K562 (cell line): ENCODE results near the gene DLK2. TPM values are rescaled to one million over a fixed set of nuclear protein-coding genes. Genes with fewer than 3 reads are reported as not detected.

Source experiments
- ATAC-seq: fragments of 200-7000 bp; cut with Tn5 transposase; 3 replicates; pipeline ENCODE4 v1.9.1; 2020; ENCODE audit warnings: moderate library complexity
- Bru-seq: library from RNA; stranded (reverse); fragments of 400-500 nt; gene quantifications from one replicate; lab custom pipeline; 2021; lab: Mats Ljungman, UMichigan
- BruChase-seq, 2 experiments: library from RNA; stranded (reverse); fragments of 400-500 nt; gene quantifications; one replicate each; lab custom pipeline; 2021; lab: Mats Ljungman, UMichigan
- BruUV-seq: library from RNA; stranded (reverse); fragments of 400-500 nt; replicated peaks from 2 replicates; lab custom pipeline; 2021; lab: Mats Ljungman, UMichigan
- CTCF ChIA-PET: fragments of 300-600 bp; formaldehyde crosslinking; extraction: SDS; loops from one replicate; lab custom pipeline; 2021; ENCODE audit warnings: low intra/inter-chr PET ratio; lab: Yijun Ruan, JAX
- POLR2A ChIA-PET: fragments of 300-600, 350-650 bp; sonication (Branson Sonifier 250); formaldehyde crosslinking; extraction: SDS; loops from one replicate; lab custom pipeline; 2021; ENCODE audit warnings: antibody characterized with exemption, inconsistent platforms; lab: Yijun Ruan, JAX
- DNase-seq, 4 experiments: peaks; one replicate each; pipeline versions ENCODE4 v3.0.0 to v3.0.0-alpha.2; 2011 to 2018; ENCODE audit warnings: low spot score in 3 of 4, mixed read lengths in 3 of 4; ENCODE audit errors: extremely low read depth in 1 of 4
- FAIRE-seq: peaks from 2 replicates; lab custom pipeline; 2011; peaks lifted over from hg19 to GRCh38; lab: Jason Lieb, UNC
- H2AFZ ChIP-seq: 2 replicates; pipeline ENCODE4 v1.6.0; 2011; ENCODE audit warnings: low read depth, low read length, control low read depth, inconsistent platforms
- H3K27ac ChIP-seq: fragments of 200-600 bp; 3 replicates; pipeline ENCODE4 v1.8.0; 2011; ENCODE audit warnings: low read depth, mild to moderate bottlenecking, control low read depth, inconsistent platforms, low read length, moderate library complexity, mixed read lengths; ENCODE audit errors: extremely low read depth
- H3K27me3 ChIP-seq, 2 experiments: fragments of 300-600 bp in 1 of 2; 2 replicates in 1 of 2; 3 replicates in 1 of 2; pipeline versions ENCODE4 v1.6.0 to v1.8.0; 2011; ENCODE audit warnings: inconsistent platforms in 2 of 2, low read length in 2 of 2, mild to moderate bottlenecking in 1 of 2, mixed read lengths in 1 of 2, moderate library complexity in 1 of 2; ENCODE audit not compliant: control insufficient read depth in 2 of 2, insufficient read depth in 2 of 2
- H3K36me3 ChIP-seq: fragments of 300-600 bp; 3 replicates; pipeline ENCODE4 v1.8.0; 2011; ENCODE audit warnings: mild to moderate bottlenecking, low read length, inconsistent platforms; ENCODE audit not compliant: control insufficient read depth, insufficient read depth
- H3K4me1 ChIP-seq, 2 experiments: fragments of 200-600 bp in 1 of 2; replicated peaks in 1 of 2; 2 replicates in 1 of 2; 3 replicates in 1 of 2; pipeline versions ENCODE4 v1.5.1 to v1.8.0; 2011; ENCODE audit warnings: inconsistent platforms in 2 of 2, low read length in 2 of 2, mild to moderate bottlenecking in 1 of 2, mixed read lengths in 1 of 2, moderate library complexity in 1 of 2; ENCODE audit not compliant: control insufficient read depth in 2 of 2, insufficient read depth in 2 of 2
- H3K4me2 ChIP-seq: 2 replicates; pipeline ENCODE4 v1.6.1; 2011; ENCODE audit warnings: low read length, control low read depth, inconsistent platforms, mixed read lengths; ENCODE audit not compliant: insufficient read depth
- H3K4me3 ChIP-seq: fragments of 200-600 bp; sonication (generic), shearing (Covaris generic); 2 replicates; pipeline ENCODE4 v1.5.1; 2016; ENCODE audit warnings: control low read depth, inconsistent platforms
- H3K79me2 ChIP-seq: fragments of 200-600 bp; 3 replicates; pipeline ENCODE4 v1.8.0; 2011; ENCODE audit warnings: low read length, inconsistent platforms; ENCODE audit not compliant: control insufficient read depth, insufficient read depth
- H3K9ac ChIP-seq, 2 experiments: 2 replicates each; pipeline versions ENCODE4 v1.6.0 to v1.6.1; 2011; ENCODE audit warnings: low read depth in 2 of 2, low read length in 2 of 2, control low read depth in 1 of 2, inconsistent platforms in 1 of 2, mild to moderate bottlenecking in 1 of 2, mixed read lengths in 1 of 2; ENCODE audit not compliant: insufficient read depth in 1 of 2
- H3K9me1 ChIP-seq: one replicate; pipeline ENCODE4 v1.6.0; 2011; ENCODE audit warnings: inconsistent platforms, mild to moderate bottlenecking, low read length, moderate library complexity; ENCODE audit not compliant: control insufficient read depth, insufficient read depth
- H3K9me3 ChIP-seq: replicated peaks from 2 replicates; pipeline ENCODE4 v1.5.1; 2011; ENCODE audit warnings: low read depth, low read length, inconsistent platforms; ENCODE audit not compliant: control insufficient read depth, insufficient read depth
- H4K20me1 ChIP-seq: replicated peaks from 2 replicates; pipeline ENCODE4 v1.6.1; 2011; ENCODE audit warnings: low read length, inconsistent platforms, mixed read lengths; ENCODE audit not compliant: control insufficient read depth, insufficient read depth
- CBFB ChIP-seq: sonication (generic); formaldehyde crosslinking; IDR thresholded peaks from 2 replicates; pipeline ENCODE4 v1.4.0; 2020; ENCODE audit warnings: mild to moderate bottlenecking, missing genetic modification reagents
- EGR1 ChIP-seq: fragments of 450-650 bp; conservative IDR thresholded peaks from 2 replicates; pipeline ENCODE4 v1.6.1; 2017; ENCODE audit warnings: mild to moderate bottlenecking
- FOXK1 ChIP-seq: sonication (generic); formaldehyde crosslinking; IDR thresholded peaks from 2 replicates; pipeline ENCODE4 v1.8.0; 2022; ENCODE audit warnings: missing genetic modification reagents, mild to moderate bottlenecking, borderline replicate concordance
- HDAC1 ChIP-seq, 2 experiments: fragments of 450-650 bp; IDR thresholded peaks; 2 replicates each; pipeline ENCODE4 v1.6.1; 2016 to 2017; ENCODE audit warnings: inconsistent platforms in 1 of 2, mild to moderate bottlenecking in 1 of 2, moderate library complexity in 1 of 2
- ID3 ChIP-seq, 2 experiments: fragments of 250-450 bp in 1 of 2; fragments of 450-650 bp in 1 of 2; sonication (Bioruptor Pico) in 1 of 2; IDR thresholded peaks; 2 replicates each; pipeline versions ENCODE4 v1.6.1 to v1.8.0; 2016 to 2021; ENCODE audit warnings: mild to moderate bottlenecking in 2 of 2, moderate library complexity in 2 of 2, missing compliant biosample characterization in 1 of 2, missing genetic modification characterization in 1 of 2
- NR0B1 ChIP-seq: fragments of 450-650 bp; IDR thresholded peaks from one replicate; pipeline ENCODE4 v1.6.1; 2018; ENCODE audit warnings: mild to moderate bottlenecking, moderate library complexity; ENCODE audit not compliant: partially characterized antibody
- SMAD1 ChIP-seq: fragments of 150-350 bp; IDR thresholded peaks from 2 replicates; pipeline ENCODE4 v1.6.1; 2014; ENCODE audit warnings: low read length, low read depth; ENCODE audit not compliant: partially characterized antibody
- SNIP1 ChIP-seq: fragments of 450-650 bp; IDR thresholded peaks from 2 replicates; pipeline ENCODE4 v1.7.1; 2017; ENCODE audit warnings: low read depth, mild to moderate bottlenecking
- STAT5B ChIP-seq: fragments of 250-450 bp; sonication (Bioruptor Pico); IDR thresholded peaks from 2 replicates; pipeline ENCODE4 v1.8.0; 2021; ENCODE audit warnings: mild to moderate bottlenecking, inconsistent platforms
- ZC3H8 ChIP-seq: fragments of 450-650 bp; IDR thresholded peaks from 2 replicates; pipeline ENCODE4 v1.6.1; 2017
- ZNF324 ChIP-seq: fragments of 250-450 bp; sonication (Bioruptor Pico); IDR thresholded peaks from 2 replicates; pipeline ENCODE4 v1.4.0; 2020; ENCODE audit warnings: mild to moderate bottlenecking
- WGBS: fragments of 100-300 bp; shearing (Covaris generic); methylation state at CpG from one replicate; pipeline ENCODE4 v1.1.6; 2016; ENCODE audit warnings: low coverage, mixed read lengths; ENCODE audit not compliant: insufficient coverage; ENCODE audit errors: missing lambda C conversion rate; 5-methylcytosine and 5-hydroxymethylcytosine counted together
- in situ Hi-C: fragments of 300-500 bp; cut with MboI; formaldehyde crosslinking; loops from 4 replicates; pipeline ENCODE4 v1.15.0; 2018; ENCODE audit warnings: inconsistent platforms, mixed read lengths
- intact Hi-C: fragments of 100-400 bp; cut with micrococcal nuclease; formaldehyde crosslinking; loops from 2 replicates; pipeline ENCODE4 v1.14.2; 2022
- long read RNA-seq, 3 experiments: library from polyadenylated mRNA in 2 of 3; library from RNA in 1 of 3; unstranded in 2 of 3; stranded (forward) in 1 of 3; transcript quantifications; one replicate each; pipeline ENCODE4 v2.0.0, GENCODE V29; 2019 to 2022
- polyA minus RNA-seq, 3 experiments: library from RNA; depleted of rRNA, polyadenylated mRNA; stranded (reverse); fragments of >200 nt; gene quantifications; 2 replicates each; pipeline ENCODE4 v1.2.3, GENCODE V29; 2011
- polyA plus RNA-seq, 8 experiments: library from polyadenylated mRNA; depleted of rRNA in 4 of 8; stranded (reverse) in 5 of 8; unstranded in 3 of 8; fragments of >200 nt; fragmentation: Nextera tagmentation in 2 of 8; fragmentation: Illumina TruSeq in 1 of 8; extraction: Ambion mirVana in 2 of 8; extraction: Trizol in 1 of 8; gene quantifications; 2 replicates each; pipeline versions ENCODE4 v1.2.1 to v1.2.3, GENCODE V29; 2011 to 2014; ENCODE audit warnings: inconsistent platforms in 1 of 8, missing spikeins in 1 of 8
- total RNA-seq, 7 experiments: library from RNA; depleted of rRNA in 6 of 7; stranded (reverse); fragments of >200 nt in 6 of 7; fragmentation: Illumina TruSeq in 2 of 7; extraction: Trizol in 2 of 7; gene quantifications; 2 replicates each; pipeline versions ENCODE4 v1.2.1 to v1.2.3, GENCODE V29; 2011 to 2021; ENCODE audit warnings: low replicate concordance in 1 of 7
- TF ChIP-seq, protein P1 (sequence below): fragments of 200-800 bp; sonication (Bioruptor generic); IDR thresholded peaks from 2 replicates; pipeline ENCODE4 v1.6.1; 2017; ENCODE audit warnings: missing genetic modification characterization, missing compliant biosample characterization

The DLK2 gene
- 0.30 and 1.3 TPM in 2 replicates for total RNA-seq (2011; cell fraction: chromatin; rRNA removed; ENCODE audit: low replicate concordance)
- total RNA-seq (2011; cell fraction: nucleolus; rRNA removed): 2.2 and 3.3 TPM in 2 replicates
- 1.9 and 2.0 TPM in 2 replicates for total RNA-seq (2011; cell fraction: nucleoplasm; rRNA removed)
- 0.23 and 0.29 TPM in 2 replicates for total RNA-seq (2014; rRNA removed)
- not detected in 2 replicates for total RNA-seq (2014; rRNA removed; fragmentation: Illumina TruSeq; extraction: Trizol)
- total RNA-seq (2015; rRNA removed; fragmentation: Illumina TruSeq; extraction: Trizol): 0.11 TPM in 1 of 2 replicates, not detected in the other
- 0.36 and 0.53 TPM in 2 replicates for total RNA-seq (2021)
- 0.35 and 0.74 TPM in 2 replicates for polyA plus RNA-seq (2011; rRNA removed)
- 1.0 and 1.8 TPM in 2 replicates for polyA plus RNA-seq (2011; cell fraction: cytosol; rRNA removed)
- 0.87 and 1.3 TPM in 2 replicates for polyA plus RNA-seq (2011; cell fraction: nucleus; rRNA removed)
- 0.59 and 0.60 TPM in 2 replicates for polyA plus RNA-seq (2012)
- 0.16 and 0.37 TPM in 2 replicates for polyA plus RNA-seq (2014; fragmentation: Illumina TruSeq; extraction: Trizol)
- polyA plus RNA-seq (2014; fragmentation: Nextera tagmentation; extraction: Ambion mirVana): not detected
- polyA plus RNA-seq (2014; rRNA removed): 0.45 and 0.65 TPM in 2 replicates
- polyA minus RNA-seq (2011; rRNA and poly(A)+ RNA removed): 0.25 and 0.27 TPM in 2 replicates
- polyA minus RNA-seq (2011; cell fraction: cytosol; rRNA and poly(A)+ RNA removed): not detected in 2 replicates
- 0.13 and 0.44 TPM in 2 replicates for polyA minus RNA-seq (2011; cell fraction: nucleus; rRNA and poly(A)+ RNA removed)
- Bru-seq, nascent RNA: percentile 21 among the genes with signal in this experiment
- percentile 11 among the genes with signal in this experiment for BruChase-seq, experiment 1, labeled RNA remaining after a 2-hour chase
- BruChase-seq, experiment 2, labeled RNA remaining after a 6-hour chase: not detected
- long read RNA-seq, experiment 1, partial matches to known transcripts: 0 of 1 reads
- long read RNA-seq, experiment 1, other reads (novel, unspliced or antisense): 1 of 1 reads
- long read RNA-seq, experiment 2, partial matches to known transcripts: 0 of 1 reads
- long read RNA-seq, experiment 2, other reads (novel, unspliced or antisense): 0 of 1 reads
- long read RNA-seq, experiment 3, partial matches to known transcripts: 0 of 2 reads
- long read RNA-seq, experiment 3, other reads (novel, unspliced or antisense): 1 of 2 reads

DNA sequence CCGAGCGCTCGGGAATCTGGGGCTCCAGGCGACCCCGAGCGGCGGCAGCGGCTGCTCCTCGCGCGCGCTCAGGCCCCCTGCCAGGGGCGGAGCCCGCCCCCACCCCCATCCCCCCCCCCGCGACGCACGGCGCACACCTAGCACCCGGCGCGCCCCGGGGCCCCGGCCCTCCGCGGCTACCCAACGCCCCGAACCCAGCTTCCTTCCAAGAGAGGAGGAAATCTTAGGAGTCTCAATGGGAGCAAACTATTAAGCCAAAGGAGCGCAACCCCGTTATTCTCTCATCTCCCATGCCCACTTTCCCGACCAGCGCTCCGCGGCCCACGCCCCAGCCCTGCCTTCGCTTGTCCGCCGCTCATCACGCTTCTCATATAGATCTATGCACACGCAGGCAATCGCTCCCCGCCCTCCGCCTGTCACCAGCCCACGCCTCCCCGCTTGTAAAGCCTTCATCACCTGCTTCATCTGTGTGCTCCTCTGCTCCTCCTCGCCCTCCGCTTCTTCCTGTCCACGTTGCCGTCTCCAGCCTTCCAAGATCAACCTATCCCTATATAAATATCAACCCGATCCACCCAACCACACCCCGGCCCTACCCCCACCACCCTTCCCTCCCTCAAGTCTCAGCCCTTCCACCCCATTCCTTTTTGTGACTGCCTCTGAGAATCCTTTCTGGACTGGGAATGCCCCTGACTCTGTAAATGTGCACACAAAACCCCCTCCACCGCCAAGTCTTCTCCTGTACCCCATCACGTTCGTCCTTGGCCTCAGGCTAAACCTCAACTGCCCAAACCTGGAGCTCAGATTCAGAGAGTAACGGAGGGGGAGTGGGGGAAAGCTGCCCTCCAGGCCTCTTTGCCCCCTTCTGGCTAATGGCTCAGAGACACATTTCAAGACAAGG is at the start of gene DLK2:
DLK2 (minus strand) TSS at position 18 of the 898 bp plus-strand sequence. CDS start 723 bp downstream, outside the sequence.
- peak within 1 kb of the TSS; percentile 93 for H2AFZ ChIP-seq
- H3K79me2 ChIP-seq: no peaks in the 10 kb centered on the region
- peak within 1 kb of the TSS; percentile 21 to 91; a peak in 3 of 4 replicates for H3K9ac ChIP-seq
- ChIA-PET POLR2A (interaction anchor here (0.6 to 1.2 kb wide), 6 partner anchors 9 to 723 kb away, joined by 3 to 4 read pairs (median 3); no protein-coding TSS in a partner anchor), CTCF (interaction anchor here (0.7 to 1.7 kb wide), 3 partner anchors 41 to 285 kb away, joined by 3 to 6 read pairs (median 4); no protein-coding TSS in a partner anchor)
- H3K9me1 ChIP-seq: no peaks in the 10 kb centered on the region
- H3K27ac ChIP-seq: no peak within 1 kb of the TSS
- DNase-seq (peak; percentile 42 to 89 (median 78)), ATAC-seq (no peak), FAIRE-seq (no peak)
- 0 out of 2 replicates have a peak, but pooled peaks cover 6% of the 10 kb centered on the region for H3K9me3 ChIP-seq
- 19% methylated on average over 36 of the region's 55 CpGs for WGBS
- H3K4me3 ChIP-seq: peak within 1 kb of the TSS; percentile 53
- peaks cover 0 to 18% of the 10 kb centered on the region in 2 experiments; a peak in 4 of 5 replicates for H3K4me1 ChIP-seq
- in situ Hi-C loops (no loop called here), intact Hi-C loops (loop anchor here (2.0 kb wide), 1 partner anchor 51 kb away; no protein-coding TSS in a partner anchor)
- BruUV-seq: no TSS peak
- H3K27me3 ChIP-seq: no peaks in the 10 kb centered on the region; a peak in 1 of 5 replicates
- no peaks in the 10 kb centered on the region for H4K20me1 ChIP-seq
- peak within 1 kb of the TSS; percentile 79 for H3K4me2 ChIP-seq
- peaks cover 4% of the 10 kb centered on the region; the same call in 1 of the 3 replicates for H3K36me3 ChIP-seq
- TF ChIP-seq NR0B1 (no peak), HDAC1 (IDR thresholded peaks at IDR 0.05) (peak in 1 of 2 experiments; percentile 40; a peak in 1 of 4 replicates), CBFB (CRISPR knock-in tag) (no peak), SNIP1 (no peak), ZNF324 (no peak), EGR1 (peak; percentile 58), SMAD1 (no peak), FOXK1 (no peak), STAT5B (no peak), ZC3H8 (no peak), ID3 (CRISPR knock-in tag; IDR thresholded peaks at IDR 0.05) (no peak), ID3 (tag; IDR thresholded peaks at IDR 0.05) (no peak)
- TF ChIP-seq, protein P1, sequence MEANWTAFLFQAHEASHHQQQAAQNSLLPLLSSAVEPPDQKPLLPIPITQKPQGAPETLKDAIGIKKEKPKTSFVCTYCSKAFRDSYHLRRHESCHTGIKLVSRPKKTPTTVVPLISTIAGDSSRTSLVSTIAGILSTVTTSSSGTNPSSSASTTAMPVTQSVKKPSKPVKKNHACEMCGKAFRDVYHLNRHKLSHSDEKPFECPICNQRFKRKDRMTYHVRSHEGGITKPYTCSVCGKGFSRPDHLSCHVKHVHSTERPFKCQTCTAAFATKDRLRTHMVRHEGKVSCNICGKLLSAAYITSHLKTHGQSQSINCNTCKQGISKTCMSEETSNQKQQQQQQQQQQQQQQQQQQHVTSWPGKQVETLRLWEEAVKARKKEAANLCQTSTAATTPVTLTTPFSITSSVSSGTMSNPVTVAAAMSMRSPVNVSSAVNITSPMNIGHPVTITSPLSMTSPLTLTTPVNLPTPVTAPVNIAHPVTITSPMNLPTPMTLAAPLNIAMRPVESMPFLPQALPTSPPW: peak; percentile 18
